ENCODE measurements around the gene KYNU. TPM values are rescaled to one million over a fixed set of nuclear protein-coding genes. Genes with fewer than 3 reads are reported as not detected.
A peak's percentile ranks its signal among the peaks of the same experiment; 100 is the strongest.

KYNU gene
- total and polyA plus RNA-seq, 10 of the 15 experiments (the other 5 are each of a cell fraction or from before 2014, with no cell fraction given) = 31.3 to 101 (median 38.3) TPM

DNA sequence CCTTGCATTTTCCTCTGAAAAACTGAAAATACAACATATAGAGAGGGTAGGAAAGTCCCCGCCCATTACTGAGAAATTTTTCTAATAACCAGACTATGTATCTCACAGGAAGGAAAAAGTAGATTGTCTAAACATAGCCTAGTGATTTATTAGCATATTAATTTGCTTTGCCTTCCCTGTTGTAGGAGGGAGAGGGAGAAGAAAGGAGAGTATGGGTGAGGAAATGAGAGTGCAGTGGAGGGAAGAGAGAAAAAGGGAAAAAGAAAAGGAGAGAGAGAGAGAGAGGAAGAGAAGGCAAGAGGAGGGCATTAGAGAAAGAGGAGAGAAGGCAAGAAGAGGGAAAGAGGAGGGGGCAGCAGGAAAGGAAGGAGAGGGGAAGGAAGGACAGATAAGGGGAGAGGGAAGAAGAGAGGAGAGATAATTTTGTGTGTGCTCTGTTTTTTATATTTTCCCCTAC is 3.6 kb upstream of the KYNU start (continued):
- TF ChIP-seq ETV6 (conservative IDR thresholded peaks at IDR 0.05 in 1 of 2, IDR thresholded peaks at IDR 0.05 in 1 of 2; ENCODE audit: borderline replicate concordance in 1 of 2, low read depth in 1 of 2) (peak in 1 of 2 experiments; percentile 5; a peak in 1 of 4 replicates), KAT2A (conservative IDR thresholded peaks at IDR 0.05; ENCODE audit: control insufficient read depth, low read depth, low read length) (no peak), ESRRA (IDR thresholded peaks at IDR 0.05; ENCODE audit: low read length) (no peak), SP1 (IDR thresholded peaks at IDR 0.05; ENCODE audit: low read depth, low read length) (no peak), RCOR1 (conservative IDR thresholded peaks at IDR 0.05; ENCODE audit: low read depth, low read length) (no peak), EZH2 (IDR thresholded peaks at IDR 0.05; ENCODE audit: borderline replicate concordance, control insufficient read depth, low read depth, low read length) (no peak), JUNB (IDR thresholded peaks at IDR 0.05) (no peak), PAX5 (IDR thresholded peaks at IDR 0.05; ENCODE audit: borderline replicate concordance, low read depth, low read length) (no peak), EP300 (IDR thresholded peaks at IDR 0.05; ENCODE audit: borderline replicate concordance in 1 of 2, control insufficient read depth in 1 of 2, low read depth in 2 of 2, low read length in 2 of 2) (no peak), ZNF384 (IDR thresholded peaks at IDR 0.05; ENCODE audit: borderline replicate concordance, low read depth, low read length) (no peak), CEBPB (IDR thresholded peaks at IDR 0.05; ENCODE audit: borderline replicate concordance in 1 of 2, low read depth in 2 of 2, low read length in 2 of 2) (no peak), RELA (IDR thresholded peaks at IDR 0.05; ENCODE audit: borderline replicate concordance, partially characterized antibody) (no peak), ZBED1 (IDR thresholded peaks at IDR 0.05; ENCODE audit: borderline replicate concordance) (no peak), SUPT20H (IDR thresholded peaks at IDR 0.05; ENCODE audit: borderline replicate concordance, control insufficient read depth, low read depth, low read length) (no peak), KDM1A (IDR thresholded peaks at IDR 0.05; ENCODE audit: borderline replicate concordance) (no peak), HCFC1 (IDR thresholded peaks at IDR 0.05; ENCODE audit: low read length) (no peak), TAF1 (IDR thresholded peaks at IDR 0.05; ENCODE audit: borderline replicate concordance, low read depth, low read length) (no peak)
- TF ChIP-seq, protein P1, sequence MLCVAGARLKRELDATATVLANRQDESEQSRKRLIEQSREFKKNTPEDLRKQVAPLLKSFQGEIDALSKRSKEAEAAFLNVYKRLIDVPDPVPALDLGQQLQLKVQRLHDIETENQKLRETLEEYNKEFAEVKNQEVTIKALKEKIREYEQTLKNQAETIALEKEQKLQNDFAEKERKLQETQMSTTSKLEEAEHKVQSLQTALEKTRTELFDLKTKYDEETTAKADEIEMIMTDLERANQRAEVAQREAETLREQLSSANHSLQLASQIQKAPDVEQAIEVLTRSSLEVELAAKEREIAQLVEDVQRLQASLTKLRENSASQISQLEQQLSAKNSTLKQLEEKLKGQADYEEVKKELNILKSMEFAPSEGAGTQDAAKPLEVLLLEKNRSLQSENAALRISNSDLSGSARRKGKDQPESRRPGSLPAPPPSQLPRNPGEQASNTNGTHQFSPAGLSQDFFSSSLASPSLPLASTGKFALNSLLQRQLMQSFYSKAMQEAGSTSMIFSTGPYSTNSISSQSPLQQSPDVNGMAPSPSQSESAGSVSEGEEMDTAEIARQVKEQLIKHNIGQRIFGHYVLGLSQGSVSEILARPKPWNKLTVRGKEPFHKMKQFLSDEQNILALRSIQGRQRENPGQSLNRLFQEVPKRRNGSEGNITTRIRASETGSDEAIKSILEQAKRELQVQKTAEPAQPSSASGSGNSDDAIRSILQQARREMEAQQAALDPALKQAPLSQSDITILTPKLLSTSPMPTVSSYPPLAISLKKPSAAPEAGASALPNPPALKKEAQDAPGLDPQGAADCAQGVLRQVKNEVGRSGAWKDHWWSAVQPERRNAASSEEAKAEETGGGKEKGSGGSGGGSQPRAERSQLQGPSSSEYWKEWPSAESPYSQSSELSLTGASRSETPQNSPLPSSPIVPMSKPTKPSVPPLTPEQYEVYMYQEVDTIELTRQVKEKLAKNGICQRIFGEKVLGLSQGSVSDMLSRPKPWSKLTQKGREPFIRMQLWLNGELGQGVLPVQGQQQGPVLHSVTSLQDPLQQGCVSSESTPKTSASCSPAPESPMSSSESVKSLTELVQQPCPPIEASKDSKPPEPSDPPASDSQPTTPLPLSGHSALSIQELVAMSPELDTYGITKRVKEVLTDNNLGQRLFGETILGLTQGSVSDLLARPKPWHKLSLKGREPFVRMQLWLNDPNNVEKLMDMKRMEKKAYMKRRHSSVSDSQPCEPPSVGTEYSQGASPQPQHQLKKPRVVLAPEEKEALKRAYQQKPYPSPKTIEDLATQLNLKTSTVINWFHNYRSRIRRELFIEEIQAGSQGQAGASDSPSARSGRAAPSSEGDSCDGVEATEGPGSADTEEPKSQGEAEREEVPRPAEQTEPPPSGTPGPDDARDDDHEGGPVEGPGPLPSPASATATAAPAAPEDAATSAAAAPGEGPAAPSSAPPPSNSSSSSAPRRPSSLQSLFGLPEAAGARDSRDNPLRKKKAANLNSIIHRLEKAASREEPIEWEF (IDR thresholded peaks at IDR 0.05; ENCODE audit: insufficient replicate concordance, low read depth, low read length) = no peak
- TF ChIP-seq, protein P2, sequence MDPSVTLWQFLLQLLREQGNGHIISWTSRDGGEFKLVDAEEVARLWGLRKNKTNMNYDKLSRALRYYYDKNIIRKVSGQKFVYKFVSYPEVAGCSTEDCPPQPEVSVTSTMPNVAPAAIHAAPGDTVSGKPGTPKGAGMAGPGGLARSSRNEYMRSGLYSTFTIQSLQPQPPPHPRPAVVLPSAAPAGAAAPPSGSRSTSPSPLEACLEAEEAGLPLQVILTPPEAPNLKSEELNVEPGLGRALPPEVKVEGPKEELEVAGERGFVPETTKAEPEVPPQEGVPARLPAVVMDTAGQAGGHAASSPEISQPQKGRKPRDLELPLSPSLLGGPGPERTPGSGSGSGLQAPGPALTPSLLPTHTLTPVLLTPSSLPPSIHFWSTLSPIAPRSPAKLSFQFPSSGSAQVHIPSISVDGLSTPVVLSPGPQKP (IDR thresholded peaks at IDR 0.05; ENCODE audit: low read depth, low read length) = no peak
- TF ChIP-seq, protein P3, sequence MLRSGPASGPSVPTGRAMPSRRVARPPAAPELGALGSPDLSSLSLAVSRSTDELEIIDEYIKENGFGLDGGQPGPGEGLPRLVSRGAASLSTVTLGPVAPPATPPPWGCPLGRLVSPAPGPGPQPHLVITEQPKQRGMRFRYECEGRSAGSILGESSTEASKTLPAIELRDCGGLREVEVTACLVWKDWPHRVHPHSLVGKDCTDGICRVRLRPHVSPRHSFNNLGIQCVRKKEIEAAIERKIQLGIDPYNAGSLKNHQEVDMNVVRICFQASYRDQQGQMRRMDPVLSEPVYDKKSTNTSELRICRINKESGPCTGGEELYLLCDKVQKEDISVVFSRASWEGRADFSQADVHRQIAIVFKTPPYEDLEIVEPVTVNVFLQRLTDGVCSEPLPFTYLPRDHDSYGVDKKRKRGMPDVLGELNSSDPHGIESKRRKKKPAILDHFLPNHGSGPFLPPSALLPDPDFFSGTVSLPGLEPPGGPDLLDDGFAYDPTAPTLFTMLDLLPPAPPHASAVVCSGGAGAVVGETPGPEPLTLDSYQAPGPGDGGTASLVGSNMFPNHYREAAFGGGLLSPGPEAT (IDR thresholded peaks at IDR 0.05; ENCODE audit: low read depth) = peak; percentile 76; the same call in 1 of the 2 replicates
